ENCODE measurements around the gene TOMT.

The TOMT gene

GRCh38 chr11:72105888-72106287 lies at the start of gene TOMT:
Gene TOMT (plus strand): TSS chr11:72105924. CDS start chr11:72105952, 28 bp downstream.
- TF ChIP-seq CTCF (IDR thresholded peaks at IDR 0.05; ENCODE audit: control extremely low read depth, extremely low read depth, low read depth, missing control alignments), result no peak
- no peak for DNase-seq (ENCODE audit: extremely low spot score)
- POLR2A ChIA-PET, result no interaction called here
- CTCF ChIA-PET, result interaction anchor here (1.2 to 1.9 kb wide), 4 partner anchors 11 to 81 kb away, joined by 3 to 6 read pairs (median 4); no protein-coding TSS in a partner anchor

- no peak for DNase-seq (ENCODE audit: extremely low spot score)
- no peak for TF ChIP-seq CTCF (IDR thresholded peaks at IDR 0.05; ENCODE audit: control extremely low read depth, extremely low read depth, low read depth, missing control alignments)
- POLR2A ChIA-PET, result no interaction called here
- CTCF ChIA-PET, result interaction anchor here (0.7 to 6.2 kb wide), 9 partner anchors 9 to 34 kb away, joined by 3 to 23 read pairs (median 4); no protein-coding TSS in a partner anchor
Measured at GRCh38 chr11:72058416-72059034, 47.2 kb upstream of the TOMT start.

GRCh38 chr11:72061739-72062396 lies 43.9 kb upstream of the TOMT start:
- CTCF ChIA-PET, result interaction anchor here (1.1 to 6.2 kb wide), 9 partner anchors 8 to 83 kb away, joined by 3 to 23 read pairs (median 5); no protein-coding TSS in a partner anchor
- POLR2A ChIA-PET, result no interaction called here
- TF ChIP-seq CTCF (IDR thresholded peaks at IDR 0.05; ENCODE audit: control extremely low read depth, extremely low read depth, low read depth, missing control alignments), result no peak
- peak; percentile 38 for DNase-seq (ENCODE audit: extremely low spot score)

GRCh38 chr11:72066855-72067254 lies 38.9 kb upstream of the TOMT start:
- DNase-seq (ENCODE audit: extremely low spot score), result no peak
- ChIA-PET POLR2A (no interaction called here), CTCF (interaction anchor here (1.0 to 3.8 kb wide), 9 partner anchors 12 to 364 kb away, joined by 3 to 21 read pairs (median 4); no protein-coding TSS in a partner anchor)
- TF ChIP-seq CTCF (IDR thresholded peaks at IDR 0.05; ENCODE audit: control extremely low read depth, extremely low read depth, low read depth, missing control alignments), result no peak

GRCh38 chr11:72067266-72067665 lies 38.5 kb upstream of the TOMT start:
- TF ChIP-seq CTCF (IDR thresholded peaks at IDR 0.05; ENCODE audit: control extremely low read depth, extremely low read depth, low read depth, missing control alignments), result no peak
- ChIA-PET POLR2A (no interaction called here), CTCF (interaction anchor here (0.8 to 3.8 kb wide), 10 partner anchors 9 to 364 kb away, joined by 3 to 21 read pairs (median 7); no protein-coding TSS in a partner anchor)
- no peak for DNase-seq (ENCODE audit: extremely low spot score)

- CTCF ChIA-PET, result interaction anchor here (0.8 to 3.8 kb wide), 11 partner anchors 9 to 364 kb away, joined by 3 to 21 read pairs (median 7); no protein-coding TSS in a partner anchor
- no peak for TF ChIP-seq CTCF (IDR thresholded peaks at IDR 0.05; ENCODE audit: control extremely low read depth, extremely low read depth, low read depth, missing control alignments)
- POLR2A ChIA-PET, result no interaction called here
- DNase-seq (ENCODE audit: extremely low spot score), result no peak
Measured at GRCh38 chr11:72067676-72068075, 38.0 kb upstream of the TOMT start.

All from GM10248 (cell line).